H1 (cell line): Measurements from ENCODE around the gene TP53BP1. TPM values are rescaled to one million over a fixed set of nuclear protein-coding genes. Genes with fewer than 3 reads are reported as not detected.

Experiments
- ATF3 ChIP-seq: IDR thresholded peaks from 2 replicates; pipeline ENCODE4 v1.6.1; 2011; ENCODE audit warnings: low read depth, mild to moderate bottlenecking, low read length; ENCODE audit not compliant: insufficient read depth
- BACH1 ChIP-seq: IDR thresholded peaks from 2 replicates; pipeline ENCODE4 v1.6.1; 2012; ENCODE audit warnings: low read length, improper control_type of control experiment
- CHD7 ChIP-seq: fragments of 300-600 bp; sonication (generic); IDR thresholded peaks from 2 replicates; pipeline ENCODE4 v1.7.1; 2012; ENCODE audit warnings: low read length, moderate library complexity, mild to moderate bottlenecking, inconsistent platforms; ENCODE audit not compliant: insufficient replicate concordance
- JUN ChIP-seq: IDR thresholded peaks from 2 replicates; pipeline ENCODE4 v1.6.1; 2011; ENCODE audit warnings: low read depth, mild to moderate bottlenecking, improper control_type of control experiment, low read length
- MAX ChIP-seq: IDR thresholded peaks from 2 replicates; pipeline ENCODE4 v1.6.1; 2012; ENCODE audit warnings: inconsistent platforms
- POLR2AphosphoS5 ChIP-seq: IDR thresholded peaks from 2 replicates; pipeline ENCODE4 v1.6.1; 2011; ENCODE audit warnings: low read depth, low read length
- POU5F1 ChIP-seq: IDR thresholded peaks from 2 replicates; pipeline ENCODE4 v1.6.1; 2011; ENCODE audit warnings: low read depth, mild to moderate bottlenecking, low read length, moderate library complexity
- polyA plus RNA-seq, 7 experiments: library from polyadenylated mRNA; depleted of rRNA in 3 of 7; stranded (reverse) in 5 of 7; unstranded in 2 of 7; fragments of >200 nt in 5 of 7; fragments of 200-250 nt in 2 of 7; gene quantifications; 1 replicate in 5 of 7; 2 replicates in 1 of 7; 4 replicates in 1 of 7; pipeline versions ENCODE4 v1.2.1 to v1.2.3, GENCODE V29; 2011 to 2013; ENCODE audit warnings: missing spikeins in 2 of 7, mixed read lengths in 2 of 7
- total RNA-seq: library from RNA; stranded (reverse); fragmentation: NEBNext Ultra II Directional; extraction: Animal tissue kit (Norgen Biotek cat#: 25700); gene quantifications from 2 replicates; pipeline ENCODE4 v1.2.1, GENCODE V29; 2021

TP53BP1 gene
- total and polyA plus RNA-seq, 2 of the 8 experiments (the other 6 are each of a cell fraction or from before 2014, with no cell fraction given): 34.1 to 63.6 TPM

- no peak for TF ChIP-seq CHD7
- TF ChIP-seq JUN: no peak
- TF ChIP-seq MAX: no peak
- TF ChIP-seq ATF3: no peak
- TF ChIP-seq POU5F1: no peak
- no peak for TF ChIP-seq BACH1
- no peak for TF ChIP-seq POLR2AphosphoS5
Observed at GRCh38 chr15:43441316-43441715, 51.6 kb downstream of the TP53BP1 start (continued).
